Panc1 (cell line): ENCODE measurements around the gene JADE1. TPM values are rescaled to one million over a fixed set of nuclear protein-coding genes. Genes with fewer than 3 reads are reported as not detected.

Experiments
- ATAC-seq: fragments of 200-7000 bp; cut with Tn5 transposase; 2 replicates; pipeline ENCODE4 v1.9.1; 2020; ENCODE audit warnings: mild to moderate bottlenecking, moderate library complexity
- BruUV-seq: library from RNA; stranded (reverse); fragments of 400-500 nt; replicated peaks from 2 replicates; lab custom pipeline; 2021; lab: Mats Ljungman, UMichigan
- CTCF ChIA-PET: fragments of 300-600 bp; sonication (Branson Sonifier 250); formaldehyde crosslinking; loops from one replicate; lab custom pipeline; 2022; ENCODE audit warnings: antibody characterized with exemption; lab: Charles Lee
- POLR2A ChIA-PET: fragments of 300-600 bp; sonication (Branson Sonifier 250); formaldehyde crosslinking; loops from one replicate; lab custom pipeline; 2022; ENCODE audit warnings: antibody characterized with exemption; lab: Charles Lee
- DNase-seq: peaks from one replicate; pipeline ENCODE4 v3.0.0-alpha.2; 2010; ENCODE audit warnings: low read depth, low spot score
- H3K27ac ChIP-seq: 2 replicates; pipeline ENCODE4 v1.5.1; 2011; ENCODE audit warnings: mild to moderate bottlenecking, low read length, inconsistent platforms
- H3K27me3 ChIP-seq: fragments of 200-500 bp; sonication (Bioruptor generic); 2 replicates; pipeline ENCODE4 v1.6.0; 2014; ENCODE audit warnings: low read length, inconsistent platforms; ENCODE audit not compliant: control insufficient read depth, insufficient read depth
- H3K36me3 ChIP-seq: fragments of 200-500 bp; sonication (Bioruptor generic); 2 replicates; pipeline ENCODE4 v1.5.1; 2014; ENCODE audit warnings: inconsistent platforms, mild to moderate bottlenecking, low read length, moderate library complexity; ENCODE audit not compliant: control insufficient read depth, insufficient read depth
- H3K4me1 ChIP-seq: 2 replicates; pipeline ENCODE4 v1.5.1; 2011; ENCODE audit warnings: inconsistent platforms, mild to moderate bottlenecking, low read length, moderate library complexity; ENCODE audit not compliant: control insufficient read depth, insufficient read depth
- H3K4me3 ChIP-seq, 2 experiments: 2 replicates each; pipeline ENCODE4 v1.5.1; 2011 to 2012; ENCODE audit warnings: low read depth in 2 of 2, low read length in 2 of 2, mild to moderate bottlenecking in 2 of 2, inconsistent platforms in 1 of 2, moderate library complexity in 1 of 2
- H3K9me3 ChIP-seq: fragments of 200-500 bp; sonication (Bioruptor generic); 2 replicates; pipeline ENCODE4 v1.5.1; 2014; ENCODE audit warnings: low read depth, mild to moderate bottlenecking, inconsistent platforms, low read length, moderate library complexity; ENCODE audit not compliant: control insufficient read depth, insufficient read depth
- CTCF ChIP-seq: fragments of 450-650 bp; IDR thresholded peaks from 2 replicates; pipeline ENCODE4 v1.5.1; 2017; ENCODE audit warnings: mild to moderate bottlenecking
- POLR2AphosphoS5 ChIP-seq: IDR thresholded peaks from 2 replicates; pipeline ENCODE4 v1.6.1; 2012; ENCODE audit warnings: mild to moderate bottlenecking, low read depth, low read length, moderate library complexity
- REST ChIP-seq, 2 experiments: IDR thresholded peaks; 2 replicates each; pipeline ENCODE4 v1.6.1; 2011 to 2012; ENCODE audit warnings: low read depth in 2 of 2, control low read depth in 1 of 2, low read length in 1 of 2, mild to moderate bottlenecking in 1 of 2, moderate library complexity in 1 of 2; ENCODE audit not compliant: insufficient read depth in 1 of 2
- SIN3A ChIP-seq: IDR thresholded peaks from 2 replicates; pipeline ENCODE4 v1.6.1; 2012; ENCODE audit warnings: low read depth, mild to moderate bottlenecking, low read length, moderate library complexity, borderline replicate concordance; ENCODE audit not compliant: insufficient read depth
- TCF7L2 ChIP-seq: IDR thresholded peaks from 2 replicates; pipeline ENCODE4 v1.6.1; 2011; ENCODE audit warnings: mild to moderate bottlenecking, low read depth, low read length, inconsistent platforms
- in situ Hi-C: cut with HindIII; loops from 2 replicates; pipeline ENCODE4 v1.10.0; 2016; ENCODE audit warnings: low sequenced_read_pairs, low pct_unique_long_range_greater_than_20kb
- intact Hi-C: fragments of 100-400 bp; cut with micrococcal nuclease; formaldehyde crosslinking; loops from one replicate; pipeline ENCODE4 v1.10.0; 2022; ENCODE audit not compliant: unreplicated experiment
- total RNA-seq: library from RNA; stranded (reverse); gene quantifications from one replicate; pipeline ENCODE4 v1.2.1, GENCODE V29; 2021; ENCODE audit not compliant: unreplicated experiment

The JADE1 gene
- total RNA-seq, 1 experiment from 2014 or later, result 23.4 TPM

GRCh38 chr4:128921954-128922353, 112.5 kb downstream of the JADE1 start:
- ChIA-PET CTCF (no interaction called here), POLR2A (no interaction called here)
- TF ChIP-seq TCF7L2 (no peak), POLR2AphosphoS5 (no peak), REST (IDR thresholded peaks at IDR 0.05; ENCODE audit: insufficient read depth in 1 of 2, low read depth in 2 of 2, low read length in 1 of 2) (no peak), SIN3A (no peak), CTCF (no peak)
- in situ Hi-C loops (no loop called here), intact Hi-C loops (no loop called here)
- H3K4me1 ChIP-seq, result no peaks in the 10 kb centered on the region
- H3K4me3 ChIP-seq, result no peak overlapping the region
- BruUV-seq, result no TSS peak
- ATAC-seq, result no peak
- H3K27me3 ChIP-seq, result no peaks in the 10 kb centered on the region
- no peak for DNase-seq
- no peak overlapping the region for H3K27ac ChIP-seq
- H3K36me3 ChIP-seq, result no peaks in the 10 kb centered on the region
- no peaks in the 10 kb centered on the region for H3K9me3 ChIP-seq
